Nephron progenitor cell (in vitro differentiated cells): ENCODE results near the gene ATP8A1.

ENCODE experiments used
- DNase-seq: peaks from one replicate; pipeline ENCODE4 v3.0.0; 2021
- H3K27ac Mint-ChIP-seq: 2 replicates; pipeline ENCODE4 v1.8.0; 2021; ENCODE audit warnings: mild to moderate bottlenecking, moderate library complexity, mixed read lengths
- H3K27me3 Mint-ChIP-seq: 2 replicates; pipeline ENCODE4 v1.8.0; 2021; ENCODE audit warnings: mild to moderate bottlenecking, low read depth, mixed read lengths; ENCODE audit not compliant: poor library complexity
- H3K36me3 Mint-ChIP-seq: 2 replicates; pipeline ENCODE4 v1.8.0; 2021; ENCODE audit warnings: low read depth, mixed read lengths
- H3K4me1 Mint-ChIP-seq: 2 replicates; pipeline ENCODE4 v1.8.0; 2021; ENCODE audit warnings: mixed read lengths
- H3K4me3 Mint-ChIP-seq: 2 replicates; pipeline ENCODE4 v1.8.0; 2021; ENCODE audit warnings: mild to moderate bottlenecking, moderate library complexity, mixed read lengths
- H3K9me3 Mint-ChIP-seq: 2 replicates; pipeline ENCODE4 v1.8.0; 2021; ENCODE audit warnings: mild to moderate bottlenecking, moderate library complexity, mixed read lengths
- TF ChIP-seq, protein P1 (sequence below): fragments of 200-600 bp; sonication (generic); IDR thresholded peaks from 2 replicates; pipeline ENCODE4 v1.5.0; 2021; ENCODE audit warnings: antibody characterized with exemption

ATP8A1 gene

DNA sequence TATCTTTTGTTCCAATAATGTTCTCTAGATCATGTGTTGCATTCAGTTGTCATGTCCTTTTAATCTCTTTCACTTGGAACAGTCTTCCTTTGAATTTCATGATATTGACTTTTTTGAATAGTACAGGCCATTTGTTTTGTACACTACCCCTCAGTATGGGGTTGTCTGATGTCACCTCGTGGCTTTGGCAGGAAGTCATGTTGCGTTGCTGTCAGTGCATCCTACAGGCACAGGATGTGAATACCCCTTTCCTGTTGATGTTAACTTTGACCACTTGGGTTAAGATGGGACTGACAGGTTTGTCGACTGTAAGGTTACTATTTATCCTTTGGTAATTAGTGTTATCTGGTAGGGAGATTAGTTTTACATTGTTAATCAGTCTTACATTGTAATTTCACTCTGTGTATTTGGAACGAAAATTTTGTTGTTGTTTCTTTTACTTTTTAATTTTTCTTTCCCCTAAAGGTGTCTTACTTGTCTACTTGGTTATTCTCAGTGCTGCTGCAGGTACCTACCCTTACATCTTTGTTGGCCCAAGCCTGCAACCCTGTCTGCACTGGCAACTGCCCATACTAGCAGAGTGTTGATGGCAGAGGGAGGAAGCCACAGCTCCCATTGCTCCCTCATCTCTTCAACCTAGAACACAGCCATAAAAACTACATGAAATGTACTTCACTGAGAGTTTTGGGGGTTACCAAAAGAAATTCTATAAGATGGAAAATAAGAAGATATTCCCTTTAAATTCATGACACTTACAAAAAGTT is 14.7 kb upstream of the ATP8A1 start:
- Mint-ChIP-seq H3K9me3 (no peaks in the 10 kb centered on the region), H3K4me3 (no peak overlapping the region), H3K4me1 (no peaks in the 10 kb centered on the region), H3K27ac (no peak overlapping the region), H3K27me3 (peaks cover 3% of the 10 kb centered on the region), H3K36me3 (no peaks in the 10 kb centered on the region)
- TF ChIP-seq, protein P1, sequence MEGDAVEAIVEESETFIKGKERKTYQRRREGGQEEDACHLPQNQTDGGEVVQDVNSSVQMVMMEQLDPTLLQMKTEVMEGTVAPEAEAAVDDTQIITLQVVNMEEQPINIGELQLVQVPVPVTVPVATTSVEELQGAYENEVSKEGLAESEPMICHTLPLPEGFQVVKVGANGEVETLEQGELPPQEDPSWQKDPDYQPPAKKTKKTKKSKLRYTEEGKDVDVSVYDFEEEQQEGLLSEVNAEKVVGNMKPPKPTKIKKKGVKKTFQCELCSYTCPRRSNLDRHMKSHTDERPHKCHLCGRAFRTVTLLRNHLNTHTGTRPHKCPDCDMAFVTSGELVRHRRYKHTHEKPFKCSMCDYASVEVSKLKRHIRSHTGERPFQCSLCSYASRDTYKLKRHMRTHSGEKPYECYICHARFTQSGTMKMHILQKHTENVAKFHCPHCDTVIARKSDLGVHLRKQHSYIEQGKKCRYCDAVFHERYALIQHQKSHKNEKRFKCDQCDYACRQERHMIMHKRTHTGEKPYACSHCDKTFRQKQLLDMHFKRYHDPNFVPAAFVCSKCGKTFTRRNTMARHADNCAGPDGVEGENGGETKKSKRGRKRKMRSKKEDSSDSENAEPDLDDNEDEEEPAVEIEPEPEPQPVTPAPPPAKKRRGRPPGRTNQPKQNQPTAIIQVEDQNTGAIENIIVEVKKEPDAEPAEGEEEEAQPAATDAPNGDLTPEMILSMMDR = no peak
- no peak for DNase-seq

DNA sequence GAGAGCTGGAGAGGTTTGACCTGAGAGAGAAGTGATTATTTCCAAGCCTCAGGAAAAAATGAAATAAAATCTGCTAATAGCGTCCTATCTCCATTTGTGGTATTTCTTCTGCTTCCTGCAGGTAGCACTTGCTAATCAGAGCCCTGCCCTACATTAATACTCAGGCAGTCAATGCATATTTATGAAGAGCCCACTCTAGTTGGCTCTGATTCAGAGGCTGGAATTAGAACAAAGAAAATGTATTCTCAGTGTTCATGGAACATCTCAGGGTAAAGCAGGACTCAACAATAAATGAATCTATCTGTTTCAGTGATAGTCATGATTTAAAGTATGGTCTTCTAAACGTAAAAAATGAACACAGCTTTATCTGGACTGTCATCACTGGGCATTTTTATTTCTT is 1.4 kb upstream of the ATP8A1 start:
- Mint-ChIP-seq H3K36me3 (peaks cover 1% of the 10 kb centered on the region), H3K27me3 (peaks cover 18% of the 10 kb centered on the region), H3K9me3 (peaks cover 7% of the 10 kb centered on the region), H3K4me3 (peak overlapping the region; percentile 91), H3K27ac (no peak overlapping the region), H3K4me1 (peaks cover 47% of the 10 kb centered on the region)
- TF ChIP-seq, protein P1 = no peak
- DNase-seq = no peak

DNA sequence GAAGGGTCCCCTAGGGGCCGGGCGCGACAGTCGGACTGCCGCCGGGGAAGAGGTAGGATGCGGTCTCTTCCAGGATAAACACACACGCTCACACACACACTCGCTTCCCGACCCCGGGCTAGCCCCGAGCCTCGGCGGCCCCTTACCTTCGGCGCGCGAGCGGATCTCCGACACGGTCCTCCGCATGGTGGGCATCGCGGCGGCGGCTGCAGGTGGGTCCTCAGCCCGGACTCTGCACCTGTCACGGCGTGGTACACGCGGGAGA is 294 bp downstream of the ATP8A1 start:
- Mint-ChIP-seq H3K9me3 (peaks cover 23% of the 10 kb centered on the region), H3K4me1 (peaks cover 52% of the 10 kb centered on the region)

DNA sequence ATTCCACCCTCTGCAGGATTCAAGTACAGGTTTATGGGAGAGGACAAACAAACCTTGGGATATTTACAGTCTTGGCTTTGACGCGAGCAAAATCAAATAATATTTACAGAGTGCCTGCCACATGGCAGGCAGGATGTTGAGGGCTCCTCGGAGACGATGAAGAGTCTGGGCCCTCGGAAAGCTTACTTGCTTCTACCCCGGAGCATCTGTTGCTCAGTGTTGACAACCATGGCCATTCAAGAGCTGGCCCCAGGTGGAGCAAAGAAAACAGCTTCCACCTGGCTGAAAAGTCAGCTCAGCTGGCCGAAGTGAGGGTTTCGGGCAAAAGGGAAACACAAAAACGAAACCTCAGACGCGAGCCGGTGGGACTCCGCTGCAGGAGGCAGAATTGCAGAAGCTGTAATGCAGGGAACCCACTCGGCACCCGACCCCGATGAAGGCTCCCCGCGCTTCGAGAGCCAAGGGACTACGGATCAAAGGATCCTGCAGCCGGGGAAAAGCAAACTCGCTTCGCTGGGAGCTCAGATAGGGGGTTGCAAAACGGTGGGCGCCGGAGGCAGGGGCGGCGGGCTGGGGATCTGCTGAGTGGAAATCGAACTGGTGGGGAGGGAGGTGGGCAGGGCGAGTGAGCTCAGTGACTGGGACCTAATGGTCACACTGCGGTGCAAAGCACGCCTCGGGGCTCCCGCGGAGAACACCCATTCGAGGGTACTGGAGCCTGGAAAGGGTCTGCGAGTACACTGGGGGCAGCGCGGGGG is 805 bp downstream of the ATP8A1 start:
- Mint-ChIP-seq H3K4me1 (peaks cover 52% of the 10 kb centered on the region), H3K27me3 (peaks cover 24% of the 10 kb centered on the region), H3K9me3 (peaks cover 28% of the 10 kb centered on the region)

More for the DNA sequence above, 294 bp downstream of the ATP8A1 start:
- no peak for DNase-seq
- Mint-ChIP-seq H3K36me3 (peaks cover 15% of the 10 kb centered on the region), H3K27ac (no peak overlapping the region), H3K27me3 (peaks cover 24% of the 10 kb centered on the region), H3K4me3 (peak overlapping the region; percentile 90)
- TF ChIP-seq, protein P1 = no peak

GRCh38 chr4:42655269-42655637 is 1.7 kb downstream of the ATP8A1 start:
- no peak overlapping the region for H3K27ac Mint-ChIP-seq
- peaks cover 52% of the 10 kb centered on the region for H3K4me1 Mint-ChIP-seq
- peaks cover 34% of the 10 kb centered on the region for H3K9me3 Mint-ChIP-seq
- peak overlapping the region; percentile 90 for H3K4me3 Mint-ChIP-seq
- peaks cover 24% of the 10 kb centered on the region for H3K27me3 Mint-ChIP-seq
- TF ChIP-seq, protein P1 = no peak
- H3K36me3 Mint-ChIP-seq = peaks cover 22% of the 10 kb centered on the region
- no peak for DNase-seq

More for the DNA sequence above, 805 bp downstream of the ATP8A1 start:
- TF ChIP-seq, protein P1 = no peak
- Mint-ChIP-seq H3K36me3 (peaks cover 18% of the 10 kb centered on the region), H3K27ac (no peak overlapping the region), H3K4me3 (peak overlapping the region; percentile 90)
- peak; percentile 58 for DNase-seq
